PFSK-1 (cell line): Measurements from ENCODE around the gene RASGRP2.

Experiments
- POLR2AphosphoS5 ChIP-seq: IDR thresholded peaks from 2 replicates; pipeline ENCODE4 v1.6.1; 2012; ENCODE audit warnings: low read depth, mild to moderate bottlenecking, control low read depth, low read length, moderate library complexity
- SIN3A ChIP-seq: IDR thresholded peaks from 2 replicates; pipeline ENCODE4 v1.6.1; 2012; ENCODE audit warnings: mild to moderate bottlenecking, low read length, moderate library complexity, borderline replicate concordance; ENCODE audit not compliant: insufficient read depth
- TAF1 ChIP-seq: IDR thresholded peaks from 2 replicates; pipeline ENCODE4 v1.6.1; 2012; ENCODE audit warnings: low read length, control low read depth, borderline replicate concordance; ENCODE audit not compliant: insufficient read depth
- TF ChIP-seq, protein P1 (sequence below), 2 experiments: IDR thresholded peaks; 2 replicates each; pipeline versions ENCODE4 v1.6.1 to v1.8.0; 2011 to 2012; ENCODE audit warnings: low read depth in 2 of 2, low read length in 2 of 2, control low read depth in 1 of 2, inconsistent platforms in 1 of 2, mild to moderate bottlenecking in 1 of 2, moderate library complexity in 1 of 2; ENCODE audit not compliant: insufficient read depth in 1 of 2

DNA sequence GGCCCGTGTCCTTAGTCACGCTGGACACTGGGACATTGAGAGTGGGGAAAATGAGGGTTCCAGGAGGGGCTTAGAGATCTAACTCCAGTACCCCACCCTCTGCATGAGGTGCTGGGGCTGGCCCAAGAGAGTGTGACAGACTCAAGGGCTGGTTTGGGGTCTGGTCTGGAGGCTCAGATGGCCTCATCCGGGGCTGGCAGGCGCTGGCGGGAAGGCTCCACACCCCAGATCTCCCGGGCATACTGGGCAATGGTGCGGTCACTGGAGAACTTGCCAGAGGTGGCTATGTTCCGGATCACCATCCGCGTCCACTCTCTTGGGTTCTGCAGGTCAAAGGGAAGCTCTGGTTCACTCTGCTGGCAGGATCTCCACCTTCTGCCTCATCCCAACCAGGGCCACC lies 2.5 kb upstream of the RASGRP2 start:
- TF ChIP-seq, protein P1, sequence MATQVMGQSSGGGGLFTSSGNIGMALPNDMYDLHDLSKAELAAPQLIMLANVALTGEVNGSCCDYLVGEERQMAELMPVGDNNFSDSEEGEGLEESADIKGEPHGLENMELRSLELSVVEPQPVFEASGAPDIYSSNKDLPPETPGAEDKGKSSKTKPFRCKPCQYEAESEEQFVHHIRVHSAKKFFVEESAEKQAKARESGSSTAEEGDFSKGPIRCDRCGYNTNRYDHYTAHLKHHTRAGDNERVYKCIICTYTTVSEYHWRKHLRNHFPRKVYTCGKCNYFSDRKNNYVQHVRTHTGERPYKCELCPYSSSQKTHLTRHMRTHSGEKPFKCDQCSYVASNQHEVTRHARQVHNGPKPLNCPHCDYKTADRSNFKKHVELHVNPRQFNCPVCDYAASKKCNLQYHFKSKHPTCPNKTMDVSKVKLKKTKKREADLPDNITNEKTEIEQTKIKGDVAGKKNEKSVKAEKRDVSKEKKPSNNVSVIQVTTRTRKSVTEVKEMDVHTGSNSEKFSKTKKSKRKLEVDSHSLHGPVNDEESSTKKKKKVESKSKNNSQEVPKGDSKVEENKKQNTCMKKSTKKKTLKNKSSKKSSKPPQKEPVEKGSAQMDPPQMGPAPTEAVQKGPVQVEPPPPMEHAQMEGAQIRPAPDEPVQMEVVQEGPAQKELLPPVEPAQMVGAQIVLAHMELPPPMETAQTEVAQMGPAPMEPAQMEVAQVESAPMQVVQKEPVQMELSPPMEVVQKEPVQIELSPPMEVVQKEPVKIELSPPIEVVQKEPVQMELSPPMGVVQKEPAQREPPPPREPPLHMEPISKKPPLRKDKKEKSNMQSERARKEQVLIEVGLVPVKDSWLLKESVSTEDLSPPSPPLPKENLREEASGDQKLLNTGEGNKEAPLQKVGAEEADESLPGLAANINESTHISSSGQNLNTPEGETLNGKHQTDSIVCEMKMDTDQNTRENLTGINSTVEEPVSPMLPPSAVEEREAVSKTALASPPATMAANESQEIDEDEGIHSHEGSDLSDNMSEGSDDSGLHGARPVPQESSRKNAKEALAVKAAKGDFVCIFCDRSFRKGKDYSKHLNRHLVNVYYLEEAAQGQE (IDR thresholded peaks at IDR 0.05; ENCODE audit: insufficient read depth in 1 of 2, low read depth in 2 of 2, low read length in 2 of 2): no peak
- no peak for TF ChIP-seq POLR2AphosphoS5
- TF ChIP-seq SIN3A: no peak
- no peak for TF ChIP-seq TAF1
